ENCODE results near the gene TMCC1.

TMCC1 gene

GRCh38 chr3:129616713-129617112 is 276.8 kb downstream of the TMCC1 start:
- TF ChIP-seq CREB5 (CRISPR knock-in tag; IDR thresholded peaks at IDR 0.05; ENCODE audit: low read depth): no peak
- no peak for TF ChIP-seq CSDC2 (CRISPR knock-in tag; IDR thresholded peaks at IDR 0.05)
- no peak for TF ChIP-seq SNAI2 (CRISPR knock-in tag; IDR thresholded peaks at IDR 0.05)
- TF ChIP-seq OSR1 (CRISPR knock-in tag; IDR thresholded peaks at IDR 0.05): no peak
- no peak for TF ChIP-seq ZFP30 (CRISPR knock-in tag; IDR thresholded peaks at IDR 0.05)
- TF ChIP-seq ISL1 (CRISPR knock-in tag; IDR thresholded peaks at IDR 0.05): no peak
- no peak for TF ChIP-seq BACH2 (CRISPR knock-in tag; IDR thresholded peaks at IDR 0.05; ENCODE audit: borderline replicate concordance)
- no peak for TF ChIP-seq ZFP3 (CRISPR knock-in tag; IDR thresholded peaks at IDR 0.05)
- no peak for ATAC-seq

GRCh38 chr3:129616291-129616690 is 277.2 kb downstream of the TMCC1 start:
- no peak for TF ChIP-seq GLIS3 (CRISPR knock-in tag; IDR thresholded peaks at IDR 0.05)
- TF ChIP-seq ARNTL (CRISPR knock-in tag; IDR thresholded peaks at IDR 0.05; ENCODE audit: borderline replicate concordance, low read depth): no peak
- TF ChIP-seq ZFP3 (CRISPR knock-in tag; IDR thresholded peaks at IDR 0.05): no peak
- TF ChIP-seq CSRNP3 (CRISPR knock-in tag; IDR thresholded peaks at IDR 0.05): no peak
- TF ChIP-seq RARB (CRISPR knock-in tag; IDR thresholded peaks at IDR 0.05): no peak
- no peak for TF ChIP-seq ZNF70 (CRISPR knock-in tag; IDR thresholded peaks at IDR 0.05)
- no peak for TF ChIP-seq OSR1 (CRISPR knock-in tag; IDR thresholded peaks at IDR 0.05)
- no peak for TF ChIP-seq TSHZ2 (CRISPR knock-in tag; IDR thresholded peaks at IDR 0.05)
- TF ChIP-seq ZC3H10 (CRISPR knock-in tag; IDR thresholded peaks at IDR 0.05): no peak
- TF ChIP-seq BACH2 (CRISPR knock-in tag; IDR thresholded peaks at IDR 0.05; ENCODE audit: borderline replicate concordance): no peak
- TF ChIP-seq TCF4 (CRISPR knock-in tag; IDR thresholded peaks at IDR 0.05; ENCODE audit: borderline replicate concordance): no peak
- TF ChIP-seq PATZ1 (CRISPR knock-in tag; IDR thresholded peaks at IDR 0.05; ENCODE audit: borderline replicate concordance): no peak
- TF ChIP-seq CREB5 (CRISPR knock-in tag; IDR thresholded peaks at IDR 0.05; ENCODE audit: low read depth): no peak
- no peak for TF ChIP-seq SNAI2 (CRISPR knock-in tag; IDR thresholded peaks at IDR 0.05)
- no peak for TF ChIP-seq ISL1 (CRISPR knock-in tag; IDR thresholded peaks at IDR 0.05)
- TF ChIP-seq ZFP30 (CRISPR knock-in tag; IDR thresholded peaks at IDR 0.05): no peak
- no peak for TF ChIP-seq CSDC2 (CRISPR knock-in tag; IDR thresholded peaks at IDR 0.05)
- TF ChIP-seq ESRRG (CRISPR knock-in tag; IDR thresholded peaks at IDR 0.05): no peak
- no peak for TF ChIP-seq PPARA (CRISPR knock-in tag; IDR thresholded peaks at IDR 0.05; ENCODE audit: borderline replicate concordance)

GRCh38 chr3:129615751-129616281 is 277.7 kb downstream of the TMCC1 start:
- no peak for ATAC-seq
- TF ChIP-seq ZC3H10 (CRISPR knock-in tag; IDR thresholded peaks at IDR 0.05) (no peak), OSR1 (CRISPR knock-in tag; IDR thresholded peaks at IDR 0.05) (no peak), SNAI2 (CRISPR knock-in tag; IDR thresholded peaks at IDR 0.05) (no peak), TCF4 (CRISPR knock-in tag; IDR thresholded peaks at IDR 0.05; ENCODE audit: borderline replicate concordance) (no peak), ZFP3 (CRISPR knock-in tag; IDR thresholded peaks at IDR 0.05) (no peak), CSDC2 (CRISPR knock-in tag; IDR thresholded peaks at IDR 0.05) (no peak)

More at GRCh38 chr3:129616291-129616690, 277.2 kb downstream of the TMCC1 start:
- ATAC-seq: no peak
